ENCODE measurements around the gene ST3GAL4. TPM values are rescaled to one million over a fixed set of nuclear protein-coding genes. Genes with fewer than 3 reads are reported as not detected.
"Not testable (repeated sequence)": the region's sequence is repeated elsewhere in the genome, so short reads cannot be mapped to it uniquely, and the experiment has no call there.

Gene ST3GAL4
- total RNA-seq, 1 experiment from 2014 or later: 39.6 TPM

- DNase-seq: no peak
- Histone ChIP-seq H3K4me3 (no peak overlapping the region), H3K27ac (no peak overlapping the region), H3K36me3 (no peaks in the 10 kb centered on the region), H3K9me3 (replicated peaks) (no peaks in the 10 kb centered on the region), H3K4me1 (peaks cover 7% of the 10 kb centered on the region), H3K27me3 (no peaks in the 10 kb centered on the region)
Observed at GRCh38 chr11:126371595-126371994, 16.1 kb downstream of the ST3GAL4 start.

- H3K9me3 ChIP-seq (replicated peaks); H3K27me3 ChIP-seq; H3K27ac ChIP-seq; H3K36me3 ChIP-seq; H3K4me3 ChIP-seq; DNase-seq; H3K4me1 ChIP-seq: not testable (repeated sequence)
Observed at GRCh38 chr11:126373389-126374066, 18.0 kb downstream of the ST3GAL4 start.

GRCh38 chr11:126374562-126375300 lies 19.2 kb downstream of the ST3GAL4 start:
- H3K4me1 ChIP-seq; H3K27me3 ChIP-seq; H3K9me3 ChIP-seq (replicated peaks); H3K4me3 ChIP-seq; DNase-seq; H3K36me3 ChIP-seq; H3K27ac ChIP-seq: not testable (repeated sequence)

- no peaks in the 10 kb centered on the region for H3K36me3 ChIP-seq
- peak overlapping the region; percentile 58 for H3K27ac ChIP-seq
- no peak overlapping the region for H3K4me3 ChIP-seq
- no peaks in the 10 kb centered on the region for H3K27me3 ChIP-seq
- H3K4me1 ChIP-seq: peaks cover 8% of the 10 kb centered on the region
- H3K9me3 ChIP-seq (replicated peaks): no peaks in the 10 kb centered on the region
- peak; percentile 10 to 56 for DNase-seq
Observed at GRCh38 chr11:126375726-126376125, 20.2 kb downstream of the ST3GAL4 start.

GRCh38 chr11:126378763-126379162 lies 23.3 kb downstream of the ST3GAL4 start:
- Histone ChIP-seq H3K4me1 (peaks cover 8% of the 10 kb centered on the region), H3K27me3 (no peaks in the 10 kb centered on the region), H3K36me3 (no peaks in the 10 kb centered on the region), H3K27ac (no peak overlapping the region), H3K9me3 (replicated peaks) (no peaks in the 10 kb centered on the region), H3K4me3 (no peak overlapping the region)
- DNase-seq: no peak

GRCh38 chr11:126380909-126381308 lies 25.4 kb downstream of the ST3GAL4 start:
- Histone ChIP-seq H3K4me1 (peaks cover 8% of the 10 kb centered on the region), H3K27ac (no peak overlapping the region), H3K27me3 (no peaks in the 10 kb centered on the region), H3K4me3 (no peak overlapping the region), H3K36me3 (no peaks in the 10 kb centered on the region), H3K9me3 (replicated peaks) (no peaks in the 10 kb centered on the region)
- no peak for DNase-seq

- not testable (repeated sequence) for H3K9me3 ChIP-seq (replicated peaks); H3K4me1 ChIP-seq; H3K36me3 ChIP-seq; DNase-seq; H3K27ac ChIP-seq; H3K27me3 ChIP-seq; H3K4me3 ChIP-seq
Observed at GRCh38 chr11:126381960-126382359, 26.5 kb downstream of the ST3GAL4 start.

- not testable (repeated sequence) for DNase-seq; H3K36me3 ChIP-seq; H3K27ac ChIP-seq; H3K4me3 ChIP-seq; H3K27me3 ChIP-seq; H3K4me1 ChIP-seq; H3K9me3 ChIP-seq (replicated peaks)
Observed at GRCh38 chr11:126382641-126383040, 27.2 kb downstream of the ST3GAL4 start.

GRCh38 chr11:126383339-126384335 lies 28.2 kb downstream of the ST3GAL4 start:
- Histone ChIP-seq H3K9me3 (replicated peaks) (no peaks in the 10 kb centered on the region), H3K4me3 (no peak overlapping the region), H3K4me1 (no peaks in the 10 kb centered on the region; the same call in 1 of the 2 replicates), H3K27ac (no peak overlapping the region), H3K36me3 (no peaks in the 10 kb centered on the region), H3K27me3 (no peaks in the 10 kb centered on the region)
- DNase-seq: no peak

GRCh38 chr11:126384449-126385070 lies 29.1 kb downstream of the ST3GAL4 start:
- no peak for DNase-seq

GRCh38 chr11:126385991-126386728 lies 30.7 kb downstream of the ST3GAL4 start:
- Histone ChIP-seq H3K27me3 (no peaks in the 10 kb centered on the region), H3K27ac (no peak overlapping the region), H3K9me3 (replicated peaks) (no peaks in the 10 kb centered on the region), H3K36me3 (no peaks in the 10 kb centered on the region), H3K4me1 (no peaks in the 10 kb centered on the region; the same call in 1 of the 2 replicates), H3K4me3 (no peak overlapping the region)
- no peak for DNase-seq

More at GRCh38 chr11:126384449-126385070, 29.1 kb downstream of the ST3GAL4 start:
- Histone ChIP-seq H3K27ac (no peak overlapping the region), H3K4me3 (no peak overlapping the region), H3K9me3 (replicated peaks) (no peaks in the 10 kb centered on the region), H3K36me3 (no peaks in the 10 kb centered on the region), H3K4me1 (no peaks in the 10 kb centered on the region; the same call in 1 of the 2 replicates), H3K27me3 (no peaks in the 10 kb centered on the region)

GRCh38 chr11:126386729-126387071 lies 31.2 kb downstream of the ST3GAL4 start:
- not testable (repeated sequence) for H3K27ac ChIP-seq; H3K4me1 ChIP-seq; H3K27me3 ChIP-seq; DNase-seq; H3K36me3 ChIP-seq; H3K9me3 ChIP-seq (replicated peaks); H3K4me3 ChIP-seq

GRCh38 chr11:126387857-126388256 lies 32.4 kb downstream of the ST3GAL4 start:
- Histone ChIP-seq H3K27me3 (no peaks in the 10 kb centered on the region), H3K27ac (no peak overlapping the region), H3K9me3 (replicated peaks) (no peaks in the 10 kb centered on the region), H3K4me3 (no peak overlapping the region), H3K36me3 (no peaks in the 10 kb centered on the region), H3K4me1 (no peaks in the 10 kb centered on the region; the same call in 1 of the 2 replicates)
- DNase-seq: no peak

Measured in SJCRH30 (cell line).